Lower leg skin (tissue), 4 donors: ENCODE results near the gene SAMD9L. TPM values are rescaled to one million over a fixed set of nuclear protein-coding genes. Genes with fewer than 3 reads are reported as not detected.

Experiments used
- DNase-seq, 2 donors: peaks; one replicate each; pipeline ENCODE4 v3.0.0-alpha.2; 2019; ENCODE audit warnings: low spot score in 2 of 2
- H3K4me3 ChIP-seq: fragments of 200-600 bp; sonication (generic); 2 replicates; pipeline ENCODE4 v1.5.1; 2017; ENCODE audit warnings: mild to moderate bottlenecking, low read depth; ENCODE audit not compliant: poor library complexity, severe bottlenecking
- CTCF ChIP-seq, 3 donors: fragments of 450-650 bp; IDR thresholded peaks; one replicate each; pipeline ENCODE4 v1.5.1; 2016; ENCODE audit warnings: antibody characterized with exemption in 3 of 3, mild to moderate bottlenecking in 3 of 3, moderate library complexity in 2 of 3
- POLR2A ChIP-seq, 2 donors: fragments of 450-650 bp; IDR thresholded peaks; one replicate each; pipeline ENCODE4 v1.6.1; 2016 to 2017; ENCODE audit warnings: antibody characterized with exemption in 2 of 2, mild to moderate bottlenecking in 1 of 2, moderate library complexity in 1 of 2
- WGBS, 2 donors: methylation state at CpG; one replicate each; pipeline ENCODE4 v1.1.5; 2018; 5-methylcytosine and 5-hydroxymethylcytosine counted together
- intact Hi-C: fragments of 100-400 bp; cut with DNase I; formaldehyde crosslinking; loops from one replicate; pipeline ENCODE4 v1.15.0; 2023; ENCODE audit warnings: low total_unique reads
- total RNA-seq, 4 donors: library from RNA; depleted of rRNA; stranded (reverse); fragments of >200 nt; gene quantifications; one replicate each; pipeline ENCODE4 v1.1.0, GENCODE V29; 2016

SAMD9L gene
- total RNA-seq, 4 donors from 2014 or later, result 0.65 to 2.5 (median 1.5) TPM

GRCh38 chr7:93108003-93108402 lies 40.2 kb downstream of the SAMD9L start:
- no peak overlapping the region for H3K4me3 ChIP-seq
- intact Hi-C loops, result no loop called here
- TF ChIP-seq CTCF (IDR thresholded peaks at IDR 0.05) (no peak), POLR2A (IDR thresholded peaks at IDR 0.05) (no peak)
- DNase-seq, result no peak
- 93 to 96% methylated on average over 13 of the region's 13 CpGs for WGBS, 2 donors

- TF ChIP-seq CTCF (IDR thresholded peaks at IDR 0.05) (no peak), POLR2A (IDR thresholded peaks at IDR 0.05) (no peak)
- DNase-seq, result no peak
- no peak overlapping the region for H3K4me3 ChIP-seq
- WGBS, 2 donors, result 82 to 85% methylated on average over 2 of the region's 2 CpGs
- intact Hi-C loops, result no loop called here
Observed at GRCh38 chr7:93097388-93097787, 50.8 kb downstream of the SAMD9L start.

- H3K4me3 ChIP-seq, result no peak overlapping the region
- 88 to 89% methylated on average over 1 of the region's 1 CpG for WGBS, 2 donors
- no peak for DNase-seq
- TF ChIP-seq CTCF (IDR thresholded peaks at IDR 0.05), result no peak
- no peak for TF ChIP-seq POLR2A (IDR thresholded peaks at IDR 0.05)
- intact Hi-C loops, result no loop called here
Observed at GRCh38 chr7:93092757-93093370, 55.3 kb downstream of the SAMD9L start.

Other genes with a start within 250 kb of the SAMD9L start
- gene SAMD9, start 30.4 kb downstream of the SAMD9L start, total RNA-seq, result 1 to 10 TPM; 1.4 to 4.7 (median 3.1) TPM
- gene HEPACAM2, start 78.1 kb upstream of the SAMD9L start, total RNA-seq, result under 1 TPM in 2 of 4 donors, not detected in 2; 0.19 to 0.54 TPM
- gene VPS50, start 84.0 kb upstream of the SAMD9L start, total RNA-seq, result 10 to 100 TPM; 17.6 to 34.5 (median 24.6) TPM